ENCODE measurements around the gene APOL3. TPM values are rescaled to one million over a fixed set of nuclear protein-coding genes. Genes with fewer than 3 reads are reported as not detected.

Gene APOL3
- total RNA-seq, 1 experiment from 2014 or later, result not detected

- no peak overlapping the region for H3K27ac Mint-ChIP-seq
- H3K27me3 Mint-ChIP-seq (ENCODE audit: low read depth), result peaks cover 2% of the 10 kb centered on the region; the same call in 1 of the 2 replicates
- H3K36me3 Mint-ChIP-seq (ENCODE audit: insufficient read depth in 1 of 3, low read depth in 3 of 3), result no peaks in the 10 kb centered on the region; a peak in 1 of 7 replicates
These were observed 47.4 kb downstream of the APOL3 start for GRCh38 chr22:36113121-36113520.

More at GRCh38 chr22:36113121-36113520, 47.4 kb downstream of the APOL3 start:
- DNase-seq, result no peak
- Mint-ChIP-seq H3K9me3 (no peaks in the 10 kb centered on the region), H3K4me3 (no peak overlapping the region), H3K4me1 (peaks cover 3 to 9% of the 10 kb centered on the region in 2 experiments; a peak in 3 of 4 replicates)
- H3K4me2 ChIP-seq (ENCODE audit: insufficient read depth, insufficient read length, low read length), result no peak overlapping the region
- H2AK5ac ChIP-seq (ENCODE audit: insufficient read length, low read length), result no peak overlapping the region
- no peaks in the 10 kb centered on the region for H3K79me2 ChIP-seq (ENCODE audit: insufficient read depth, low read length)
- no peak overlapping the region for H3K27ac ChIP-seq (ENCODE audit: insufficient read length, low read depth, low read length)
- no peaks in the 10 kb centered on the region for H3K9me3 ChIP-seq (ENCODE audit: control insufficient read depth, low read depth, low read length)
- H3T11ph ChIP-seq (ENCODE audit: low read length), result no peak overlapping the region
- no peak overlapping the region for H3K56ac ChIP-seq (ENCODE audit: insufficient read length, low read depth, low read length)
- H4K20me1 ChIP-seq (ENCODE audit: control insufficient read depth, insufficient read depth, insufficient read length), result no peaks in the 10 kb centered on the region
- no peak overlapping the region for H2BK15ac ChIP-seq (ENCODE audit: low read depth, low read length)
- no peaks in the 10 kb centered on the region for H3K23me2 ChIP-seq (ENCODE audit: insufficient read length, low read depth, low read length, poor library complexity, severe bottlenecking)
- no peak for TF ChIP-seq CTCF (conservative IDR thresholded peaks at IDR 0.05)
- no peak overlapping the region for H3K18ac ChIP-seq (ENCODE audit: insufficient read length, low read depth, low read length)
- no peak overlapping the region for H2BK12ac ChIP-seq (ENCODE audit: insufficient read length, low read depth, low read length)
- H2BK120ac ChIP-seq (ENCODE audit: low read depth, low read length, poor library complexity, severe bottlenecking), result no peak overlapping the region
- no peak overlapping the region for H4K8ac ChIP-seq (replicated peaks; ENCODE audit: insufficient read length, low read depth, low read length)
- H3K23ac ChIP-seq (ENCODE audit: insufficient read length, low read depth, low read length), result no peak overlapping the region
- no peaks in the 10 kb centered on the region for H3K27me3 ChIP-seq (ENCODE audit: insufficient read depth, low read length)
- H3K9ac ChIP-seq (ENCODE audit: extremely low read depth, insufficient read length, low read length), result no peak overlapping the region
- no peak overlapping the region for H2AFZ ChIP-seq (ENCODE audit: low read length)
- WGBS (ENCODE audit: extremely low coverage, insufficient read length, low lambda C conversion rate), result no CpG with 5 or more reads among the region's 1 CpG
- no peaks in the 10 kb centered on the region for H3K4me1 ChIP-seq (ENCODE audit: insufficient read depth, low read length)
- no peak overlapping the region for H3K4ac ChIP-seq (ENCODE audit: low read depth, low read length)
- H4K91ac ChIP-seq (ENCODE audit: insufficient read length, low read depth, low read length), result no peak overlapping the region
- no peak overlapping the region for H4K5ac ChIP-seq (ENCODE audit: insufficient read length, low read depth, low read length)
- no peak overlapping the region for H2BK5ac ChIP-seq (ENCODE audit: insufficient read length, low read length)
- no peak overlapping the region for H2BK20ac ChIP-seq (ENCODE audit: low read depth, low read length, poor library complexity, severe bottlenecking)
- no peaks in the 10 kb centered on the region for H3K79me1 ChIP-seq (ENCODE audit: insufficient read depth, low read depth, low read length, poor library complexity, severe bottlenecking)
- H3K14ac ChIP-seq (ENCODE audit: insufficient read depth, low read length), result no peak overlapping the region
